ENCODE measurements around the gene DEAF1. TPM values are rescaled to one million over a fixed set of nuclear protein-coding genes. Genes with fewer than 3 reads are reported as not detected.
A peak's percentile ranks its signal among the peaks of the same experiment; 100 is the strongest.

Gene DEAF1
- total and polyA plus RNA-seq, 2 of the 13 experiments (the other 11 are each of a cell fraction or from before 2014, with no cell fraction given): 22.3 to 29.6 TPM

DNA sequence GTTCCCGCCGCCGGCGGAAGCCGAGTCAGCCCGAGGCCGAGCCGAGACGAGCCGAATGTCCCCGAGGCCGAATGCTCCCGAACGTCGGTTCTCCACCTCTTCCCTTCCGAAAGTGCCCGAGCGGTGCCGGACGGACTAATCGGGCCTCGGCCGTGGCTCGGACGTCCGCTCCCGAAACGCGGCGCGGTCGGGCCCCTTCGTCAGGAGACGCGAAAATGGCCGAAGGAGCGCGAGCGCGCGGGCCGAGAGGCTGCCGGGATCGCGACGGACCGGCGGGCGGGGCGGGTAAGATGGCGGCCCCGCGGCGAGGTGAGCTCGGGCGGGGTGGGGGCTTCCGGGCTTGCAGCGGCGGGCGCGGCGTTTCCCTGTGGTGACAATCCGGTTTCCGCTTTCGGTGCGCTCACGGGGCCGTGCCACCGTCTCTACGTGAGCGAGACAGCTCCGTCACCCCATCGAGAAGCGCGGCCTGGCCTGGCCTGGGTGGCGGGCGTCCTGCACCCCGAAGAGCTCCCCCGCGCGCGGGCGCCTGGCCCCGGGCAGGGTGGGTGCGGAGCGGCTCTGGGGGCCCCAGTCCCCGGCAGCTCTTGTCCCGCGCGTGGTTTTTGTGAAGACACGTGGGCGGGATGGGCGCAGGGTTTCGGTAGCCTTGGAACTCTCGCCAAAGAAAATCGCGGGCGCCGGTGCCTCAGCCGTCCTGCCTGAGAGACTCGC, 671 bp upstream of the DEAF1 start, which contains the start of gene TMEM80 (continued):
- TF ChIP-seq, protein P1, sequence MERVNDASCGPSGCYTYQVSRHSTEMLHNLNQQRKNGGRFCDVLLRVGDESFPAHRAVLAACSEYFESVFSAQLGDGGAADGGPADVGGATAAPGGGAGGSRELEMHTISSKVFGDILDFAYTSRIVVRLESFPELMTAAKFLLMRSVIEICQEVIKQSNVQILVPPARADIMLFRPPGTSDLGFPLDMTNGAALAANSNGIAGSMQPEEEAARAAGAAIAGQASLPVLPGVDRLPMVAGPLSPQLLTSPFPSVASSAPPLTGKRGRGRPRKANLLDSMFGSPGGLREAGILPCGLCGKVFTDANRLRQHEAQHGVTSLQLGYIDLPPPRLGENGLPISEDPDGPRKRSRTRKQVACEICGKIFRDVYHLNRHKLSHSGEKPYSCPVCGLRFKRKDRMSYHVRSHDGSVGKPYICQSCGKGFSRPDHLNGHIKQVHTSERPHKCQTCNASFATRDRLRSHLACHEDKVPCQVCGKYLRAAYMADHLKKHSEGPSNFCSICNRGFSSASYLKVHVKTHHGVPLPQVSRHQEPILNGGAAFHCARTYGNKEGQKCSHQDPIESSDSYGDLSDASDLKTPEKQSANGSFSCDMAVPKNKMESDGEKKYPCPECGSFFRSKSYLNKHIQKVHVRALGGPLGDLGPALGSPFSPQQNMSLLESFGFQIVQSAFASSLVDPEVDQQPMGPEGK (CRISPR knock-in tag; IDR thresholded peaks at IDR 0.05): peak; percentile 85
- TF ChIP-seq BCL3 (CRISPR knock-in tag; IDR thresholded peaks at IDR 0.05) (peak; percentile 30; the same call in 1 of the 2 replicates), BHLHE40 (IDR thresholded peaks at IDR 0.05; ENCODE audit: low read length) (no peak), HES4 (CRISPR knock-in tag; IDR thresholded peaks at IDR 0.05; ENCODE audit: borderline replicate concordance) (peak; percentile 75; the same call in 1 of the 2 replicates), PAXIP1 (CRISPR knock-in tag; conservative IDR thresholded peaks at IDR 0.05) (peak; percentile 45; the same call in 1 of the 2 replicates), ZNF781 (CRISPR knock-in tag; IDR thresholded peaks at IDR 0.05; ENCODE audit: borderline replicate concordance, not compliant biosample characterization) (no peak), SNAPC5 (CRISPR knock-in tag; IDR thresholded peaks at IDR 0.05; ENCODE audit: borderline replicate concordance) (0 out of 2 replicates have a peak, but pooled peaks have one; percentile 32), ZBTB42 (CRISPR knock-in tag; IDR thresholded peaks at IDR 0.05) (0 out of 2 replicates have a peak, but pooled peaks have one; percentile 35), TCF12 (IDR thresholded peaks at IDR 0.05) (no peak), TCF12 (CRISPR knock-in tag; IDR thresholded peaks at IDR 0.05) (0 out of 2 replicates have a peak, but pooled peaks have one; percentile 68), FOXJ3 (CRISPR knock-in tag; IDR thresholded peaks at IDR 0.05; ENCODE audit: borderline replicate concordance) (no peak), ELF3 (CRISPR knock-in tag; IDR thresholded peaks at IDR 0.05) (peak; percentile 29; the same call in 1 of the 2 replicates), TCF7L2 (IDR thresholded peaks at IDR 0.05; ENCODE audit: low read depth, low read length) (no peak), ZNF891 (CRISPR knock-in tag; IDR thresholded peaks at IDR 0.05) (peak; percentile 77), JUN (CRISPR knock-in tag; IDR thresholded peaks at IDR 0.05) (no peak), ZNF790 (CRISPR knock-in tag; IDR thresholded peaks at IDR 0.05; ENCODE audit: borderline replicate concordance) (peak; percentile 83; the same call in 1 of the 2 replicates), ZNF883 (CRISPR knock-in tag; IDR thresholded peaks at IDR 0.05; ENCODE audit: not compliant biosample characterization) (peak; percentile 28), ZKSCAN8 (CRISPR knock-in tag; IDR thresholded peaks at IDR 0.05; ENCODE audit: borderline replicate concordance) (no peak), ZNF274 (CRISPR knock-in tag; IDR thresholded peaks at IDR 0.05) (peak; percentile 23; the same call in 1 of the 2 replicates), FOXK1 (CRISPR knock-in tag; IDR thresholded peaks at IDR 0.05; ENCODE audit: borderline replicate concordance, low read depth) (no peak), NKX3-1 (CRISPR knock-in tag; IDR thresholded peaks at IDR 0.05) (no peak), SMAD1 (CRISPR knock-in tag; IDR thresholded peaks at IDR 0.05; ENCODE audit: borderline replicate concordance, low read depth) (no peak)
